T-helper 1 cell (primary cell): Measurements from ENCODE around the gene EHD4.
A peak's percentile ranks its signal among the peaks of the same experiment; 100 is the strongest.

Experiments
- DNase-seq, 5 donors: peaks; one replicate each; pipeline ENCODE4 v3.0.0-alpha.2; 2012 to 2020

EHD4 gene

GRCh38 chr15:41893422-41894250 is 78.7 kb downstream of the EHD4 start, which contains the start of gene SPTBN5:
Gene SPTBN5 (minus strand): TSS chr15:41894053. CDS start chr15:41893497, 556 bp downstream.
- DNase-seq = no peak

DNA sequence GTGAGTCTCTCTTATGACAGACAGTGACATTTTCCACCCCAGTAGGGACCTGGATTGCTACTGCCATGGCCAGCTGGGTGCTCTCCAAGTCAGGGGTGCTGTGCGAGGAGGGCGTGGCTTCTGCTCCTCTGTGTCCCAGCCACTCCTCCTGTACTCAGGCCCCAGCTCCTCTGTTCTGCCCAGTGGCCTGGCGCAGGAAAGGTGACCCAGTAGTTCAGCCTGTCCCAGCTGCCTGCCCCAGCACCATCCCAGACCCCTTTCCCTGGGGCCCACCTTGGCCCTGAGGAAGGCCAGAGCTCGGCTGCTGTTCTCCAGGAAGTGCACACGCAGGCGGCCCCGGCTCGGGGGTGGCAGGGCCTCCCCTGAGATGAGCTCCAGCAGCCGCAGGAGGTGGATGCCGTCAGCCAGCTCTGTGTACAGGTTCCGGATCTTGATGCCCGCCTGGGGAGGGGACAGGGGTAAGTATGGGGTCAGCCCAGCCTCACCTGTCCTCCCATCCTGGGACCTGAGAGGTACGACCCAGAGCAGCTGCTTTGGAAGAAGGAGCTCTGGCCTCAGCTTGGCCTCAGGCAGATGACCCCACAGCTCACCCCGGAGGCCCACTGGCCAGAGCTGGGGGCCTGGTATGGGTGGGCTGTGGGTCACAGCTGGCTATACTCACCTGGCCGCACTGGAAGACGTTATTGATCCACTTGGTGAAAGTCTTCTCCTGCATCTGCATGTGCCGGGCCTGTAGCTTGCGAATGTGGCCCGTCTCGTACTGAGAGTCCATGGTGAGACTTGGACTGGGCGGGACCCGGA is 79.5 kb downstream of the EHD4 start:
- DNase-seq = peak in 1 of 5 donors; percentile 15

DNA sequence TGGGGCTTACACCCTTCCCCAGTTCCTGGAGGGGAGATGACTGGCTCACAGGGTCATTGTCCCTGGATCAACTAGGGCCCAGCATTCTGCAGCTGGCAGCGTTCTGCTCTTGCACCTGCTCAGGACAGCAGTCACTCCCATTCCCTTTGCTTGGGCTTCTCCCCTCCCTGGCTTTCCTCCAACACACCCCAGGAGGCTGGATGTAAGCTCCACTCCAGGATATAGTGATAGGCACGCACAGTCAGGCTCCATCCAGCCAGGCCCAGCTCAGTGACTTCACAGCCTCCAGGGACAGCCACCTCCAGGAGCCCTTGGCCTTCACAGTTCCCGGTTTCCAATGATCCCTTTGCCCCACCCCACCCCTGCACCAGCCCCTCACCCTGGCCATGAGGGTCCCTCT is 80.4 kb downstream of the EHD4 start:
- no peak for DNase-seq

DNA sequence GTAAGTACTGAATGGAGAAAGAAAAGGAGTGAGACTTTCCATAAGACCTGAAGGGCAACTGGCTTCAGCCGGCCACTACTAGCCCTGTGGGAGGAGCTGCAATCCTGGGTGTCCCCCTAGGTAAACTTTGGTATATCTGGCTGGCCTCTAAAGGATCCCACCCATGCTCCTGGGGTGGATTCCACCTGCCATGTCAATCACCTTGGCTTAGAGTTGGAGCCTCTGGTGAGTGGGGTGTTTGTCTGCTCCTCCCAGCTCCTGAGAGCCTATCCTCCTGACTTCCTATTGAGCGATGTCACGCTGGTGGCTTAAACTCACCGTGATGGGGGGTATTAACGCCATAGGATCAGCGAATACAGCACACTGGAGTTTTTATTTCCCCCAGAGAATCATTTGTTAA is 81.1 kb downstream of the EHD4 start:
- DNase-seq = no peak

DNA sequence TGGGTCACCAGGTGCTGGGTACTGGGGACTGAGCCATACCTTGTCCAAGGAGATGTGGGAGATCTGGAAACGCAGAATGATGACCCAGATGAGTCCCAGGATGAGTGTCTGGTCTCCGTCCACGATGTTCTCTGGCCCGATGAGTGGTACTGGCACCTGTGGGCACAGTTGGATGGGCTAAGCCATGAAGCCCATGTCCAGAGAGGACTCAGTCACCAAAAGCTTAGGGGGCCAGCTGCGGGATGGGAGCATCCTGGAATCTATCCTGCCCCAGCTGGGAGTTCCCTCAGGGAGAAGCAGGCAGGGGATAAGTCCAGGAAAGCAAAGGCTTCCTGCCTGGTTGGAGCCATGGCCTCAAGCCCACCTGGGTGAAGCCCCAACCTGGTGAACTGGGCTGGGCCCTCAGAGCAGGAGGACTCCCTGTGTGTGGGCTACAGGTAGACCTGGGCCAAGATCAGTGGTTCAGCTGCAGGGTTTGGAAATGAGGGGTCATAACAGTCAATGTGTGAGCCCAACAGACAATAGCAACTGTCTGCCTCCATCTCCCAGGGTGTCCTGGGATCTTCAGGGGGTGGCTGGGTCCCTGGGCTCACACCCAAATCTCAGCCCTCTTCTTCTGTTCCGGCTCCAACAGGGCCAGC is 82.2 kb downstream of the EHD4 start:
- no peak for DNase-seq

GRCh38 chr15:41888662-41889253 is 83.6 kb downstream of the EHD4 start:
- DNase-seq = peak in 1 of 5 donors; percentile 50

GRCh38 chr15:41887893-41888292 is 84.5 kb downstream of the EHD4 start:
- DNase-seq = no peak

DNA sequence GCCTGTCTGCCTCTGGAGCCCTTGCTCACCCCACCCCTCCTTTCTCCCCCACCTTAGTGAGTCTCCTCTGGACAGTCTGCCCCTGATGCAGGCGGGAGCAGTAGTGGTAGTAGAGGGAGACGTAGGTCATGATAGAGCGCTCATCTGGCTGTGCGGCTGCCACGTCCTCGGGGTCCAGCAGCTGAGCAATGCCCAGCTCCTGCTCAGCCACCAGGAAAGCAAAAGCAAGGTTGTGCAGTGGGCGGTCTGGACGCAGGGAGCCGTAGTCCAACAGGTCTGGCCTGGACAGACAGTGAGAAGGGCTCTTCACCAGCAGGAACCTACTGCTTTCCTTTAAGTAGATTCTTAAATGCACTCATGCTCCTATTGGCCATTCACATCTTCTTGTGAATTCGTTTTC is 85.2 kb downstream of the EHD4 start:
- no peak for DNase-seq

DNA sequence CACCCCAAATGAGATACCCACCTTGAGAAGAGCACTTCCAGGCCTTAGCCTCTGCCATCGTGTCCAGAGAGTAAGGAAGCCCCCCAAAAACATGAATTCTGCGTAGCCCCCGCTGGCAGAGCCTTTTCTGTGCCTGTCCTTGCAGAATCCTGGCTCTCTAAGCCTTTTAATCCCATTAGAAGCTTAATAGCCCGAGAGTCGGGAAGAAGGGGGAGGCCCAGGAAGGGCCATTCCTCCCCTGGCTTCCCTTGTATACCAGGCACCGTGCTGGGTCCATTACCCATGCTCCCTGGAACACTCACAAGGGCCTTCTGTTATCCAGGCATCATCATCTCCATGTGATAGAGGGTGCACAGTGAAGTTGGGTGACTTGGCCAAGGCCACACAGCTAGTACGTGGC is 85.6 kb downstream of the EHD4 start:
- DNase-seq = no peak

DNA sequence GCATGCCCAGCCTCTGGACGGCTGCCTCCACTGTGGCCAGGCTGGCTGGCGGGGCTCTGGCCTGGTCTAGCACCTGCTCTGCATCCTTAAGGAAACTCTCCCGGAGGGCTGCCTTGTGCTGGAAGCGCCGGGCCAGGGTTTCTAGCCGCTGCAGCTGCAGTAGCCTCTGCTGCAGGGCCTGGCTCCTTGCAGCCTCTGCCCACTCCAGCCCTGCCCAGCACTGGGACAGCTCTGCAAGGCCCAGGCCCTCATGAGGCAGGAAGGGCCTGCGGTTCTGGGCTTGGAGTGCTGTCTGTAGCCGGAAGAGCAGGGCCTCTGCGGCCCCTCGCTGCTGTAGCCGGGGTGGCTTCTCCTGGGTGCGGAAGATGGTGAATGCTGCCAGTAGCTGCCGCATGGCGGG is 86.5 kb downstream of the EHD4 start:
- no peak for DNase-seq

- no peak for DNase-seq
Measured at GRCh38 chr15:41885321-41885720, 87.0 kb downstream of the EHD4 start.

DNA sequence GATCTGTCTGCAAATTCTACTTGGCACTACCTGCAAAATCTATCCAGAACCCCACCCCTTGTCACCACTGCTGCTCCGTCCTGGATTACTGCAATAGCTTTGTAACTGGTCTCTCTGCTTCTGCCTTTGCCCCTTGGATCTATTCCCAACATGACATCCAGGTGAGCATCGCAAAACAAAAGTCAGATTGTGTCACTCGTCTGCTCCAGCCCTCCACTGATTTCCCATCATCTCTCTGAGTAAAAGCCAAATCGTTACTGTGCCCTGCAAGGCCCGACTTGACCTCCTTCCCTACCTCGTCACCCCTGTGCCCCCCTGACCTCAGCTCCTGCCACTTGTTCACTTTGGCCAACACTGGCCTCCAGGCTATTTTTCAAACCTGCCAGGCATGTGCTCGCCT is 87.9 kb downstream of the EHD4 start:
- DNase-seq = no peak

- no peak for DNase-seq
Measured at GRCh38 chr15:41883484-41883825, 88.9 kb downstream of the EHD4 start.

DNA sequence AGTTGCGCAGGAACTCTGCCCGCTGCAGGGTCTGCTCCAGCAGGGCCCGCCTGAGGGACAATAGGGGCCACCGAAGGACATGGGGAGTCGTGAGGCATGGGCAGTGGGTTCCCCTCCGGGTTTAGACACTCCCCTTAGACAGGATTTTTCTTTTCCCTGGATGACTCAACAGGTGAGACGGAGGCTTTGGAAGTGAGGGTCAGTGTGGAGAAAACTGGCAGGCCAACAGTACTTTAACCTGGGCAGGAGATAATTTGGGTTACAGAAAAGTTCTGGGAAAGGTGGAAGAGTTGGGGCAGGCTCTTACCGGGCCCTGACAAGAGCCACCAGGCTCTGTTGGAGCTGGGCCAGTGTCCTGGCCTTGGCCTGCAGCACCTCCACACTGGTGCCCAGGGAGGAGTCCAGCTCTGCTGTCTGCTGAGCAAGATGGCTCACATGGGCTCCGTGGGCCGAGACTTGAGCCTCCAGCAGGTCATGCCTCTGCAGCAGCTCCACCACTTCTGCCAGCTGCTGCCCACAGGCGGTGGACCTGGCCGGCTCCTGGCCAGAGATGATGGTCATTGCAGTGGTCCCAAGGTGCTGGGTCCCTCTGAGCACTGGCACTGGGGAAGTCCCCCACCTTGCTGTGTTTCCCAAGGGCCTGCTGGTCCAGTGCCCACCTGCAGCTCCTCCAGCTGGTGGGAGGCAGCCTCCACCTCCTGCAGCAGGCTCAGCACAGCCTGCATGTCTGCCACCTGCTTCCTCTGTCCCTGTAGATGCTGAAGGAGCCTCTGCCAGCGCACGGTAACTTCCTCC is 89.5 kb downstream of the EHD4 start:
- no peak for DNase-seq

GRCh38 chr15:41881920-41882688 is 90.3 kb downstream of the EHD4 start:
- DNase-seq = no peak

GRCh38 chr15:41881550-41881919 is 90.8 kb downstream of the EHD4 start:
- no peak for DNase-seq

DNA sequence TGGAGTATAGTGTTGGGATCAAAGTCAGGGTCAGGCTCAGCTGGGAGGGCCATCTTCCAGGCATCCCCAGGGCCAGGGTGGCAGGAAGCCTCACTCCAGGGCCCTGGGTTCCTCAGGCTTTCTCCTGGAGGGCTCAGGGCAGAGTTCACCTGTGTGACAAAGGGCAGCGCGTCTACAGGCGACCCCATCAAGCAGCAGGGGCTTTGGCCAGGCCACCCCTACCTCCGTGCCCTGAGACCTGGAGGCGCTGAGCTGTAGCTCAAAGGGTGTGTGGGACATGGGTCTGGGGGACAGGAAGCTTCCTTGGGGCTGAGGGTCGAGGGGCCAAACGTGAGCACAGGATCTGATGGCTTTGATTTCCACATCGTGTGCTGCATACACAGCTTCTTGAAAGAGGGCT is 91.3 kb downstream of the EHD4 start:
- DNase-seq = no peak

GRCh38 chr15:41880156-41880877 is 92.0 kb downstream of the EHD4 start:
- DNase-seq = no peak

- no peak for DNase-seq
Measured at GRCh38 chr15:41879321-41879845, 93.0 kb downstream of the EHD4 start.

GRCh38 chr15:41878355-41878699 is 94.0 kb downstream of the EHD4 start:
- DNase-seq = no peak
